Bronchial epithelial cell (primary cell): ENCODE measurements around the gene HS1BP3. TPM values are rescaled to one million over a fixed set of nuclear protein-coding genes. Genes with fewer than 3 reads are reported as not detected.

Experiments
- DNase-seq: peaks from one replicate; pipeline ENCODE4 v3.0.0-alpha.2; 2010; ENCODE audit warnings: low read depth
- FAIRE-seq: peaks from 2 replicates; lab custom pipeline; 2011; peaks lifted over from hg19 to GRCh38; lab: Jason Lieb, UNC
- H3K27me3 ChIP-seq: 2 replicates; pipeline ENCODE4 v1.5.1; 2011; ENCODE audit warnings: low read length; ENCODE audit not compliant: control insufficient read depth, insufficient read depth
- H3K36me3 ChIP-seq: 2 replicates; pipeline ENCODE4 v1.5.1; 2011; ENCODE audit warnings: low read length; ENCODE audit not compliant: control insufficient read depth, insufficient read depth
- H3K4me3 ChIP-seq: 2 replicates; pipeline ENCODE4 v1.5.1; 2011; ENCODE audit warnings: mild to moderate bottlenecking, low read depth, low read length, control low read depth
- total RNA-seq: library from RNA; depleted of rRNA; stranded (reverse); fragments of >200 nt; gene quantifications from 2 replicates; pipeline ENCODE4 v1.2.1, GENCODE V29; 2014
- TF ChIP-seq, protein P1 (sequence below): IDR thresholded peaks from 2 replicates; pipeline ENCODE4 v1.5.1; 2011; ENCODE audit warnings: mild to moderate bottlenecking, moderate library complexity, low read length, control low read depth, inconsistent platforms; ENCODE audit not compliant: insufficient read depth, severe bottlenecking

Gene HS1BP3
- total RNA-seq, 1 donor from 2014 or later, result 27.6 TPM

DNA sequence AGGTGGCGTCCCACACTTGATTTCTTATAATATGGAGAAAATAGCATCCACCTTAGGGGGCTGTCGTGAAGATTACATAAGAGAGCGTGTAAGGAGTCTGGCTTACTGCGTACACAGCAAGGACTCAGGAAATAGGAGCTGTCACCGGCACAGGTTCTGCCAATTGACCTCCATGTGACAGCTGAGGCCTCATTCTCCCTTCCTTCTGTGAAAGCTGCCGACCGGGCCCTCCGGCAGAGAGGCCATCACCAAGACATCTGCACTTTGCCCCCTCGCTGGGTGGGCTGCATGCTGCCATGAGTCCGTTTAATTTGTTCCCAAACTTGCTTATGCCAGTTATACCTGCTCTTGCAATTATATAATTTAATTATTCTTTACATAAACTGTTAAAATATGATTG lies 27.7 kb downstream of the HS1BP3 start:
- TF ChIP-seq, protein P1, sequence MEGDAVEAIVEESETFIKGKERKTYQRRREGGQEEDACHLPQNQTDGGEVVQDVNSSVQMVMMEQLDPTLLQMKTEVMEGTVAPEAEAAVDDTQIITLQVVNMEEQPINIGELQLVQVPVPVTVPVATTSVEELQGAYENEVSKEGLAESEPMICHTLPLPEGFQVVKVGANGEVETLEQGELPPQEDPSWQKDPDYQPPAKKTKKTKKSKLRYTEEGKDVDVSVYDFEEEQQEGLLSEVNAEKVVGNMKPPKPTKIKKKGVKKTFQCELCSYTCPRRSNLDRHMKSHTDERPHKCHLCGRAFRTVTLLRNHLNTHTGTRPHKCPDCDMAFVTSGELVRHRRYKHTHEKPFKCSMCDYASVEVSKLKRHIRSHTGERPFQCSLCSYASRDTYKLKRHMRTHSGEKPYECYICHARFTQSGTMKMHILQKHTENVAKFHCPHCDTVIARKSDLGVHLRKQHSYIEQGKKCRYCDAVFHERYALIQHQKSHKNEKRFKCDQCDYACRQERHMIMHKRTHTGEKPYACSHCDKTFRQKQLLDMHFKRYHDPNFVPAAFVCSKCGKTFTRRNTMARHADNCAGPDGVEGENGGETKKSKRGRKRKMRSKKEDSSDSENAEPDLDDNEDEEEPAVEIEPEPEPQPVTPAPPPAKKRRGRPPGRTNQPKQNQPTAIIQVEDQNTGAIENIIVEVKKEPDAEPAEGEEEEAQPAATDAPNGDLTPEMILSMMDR, result no peak

DNA sequence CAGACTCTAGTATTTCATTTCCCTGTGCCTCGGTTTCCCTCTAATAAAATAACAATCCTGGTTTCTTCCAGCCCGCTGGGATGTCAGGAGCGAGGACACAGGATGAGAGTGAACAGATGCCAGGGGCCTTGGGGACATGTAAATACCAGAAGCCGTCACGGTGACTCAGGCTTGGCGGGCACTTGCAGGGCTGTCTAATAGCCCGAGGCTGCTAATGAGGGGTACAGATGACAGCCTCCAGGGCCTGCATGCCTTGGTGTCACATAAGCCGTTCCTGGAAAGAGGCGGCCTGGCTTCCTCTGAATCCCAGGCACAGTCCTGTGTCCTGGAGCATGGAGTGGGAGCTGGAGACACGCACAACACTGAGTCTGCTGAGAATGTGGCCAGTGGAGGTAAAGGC lies 28.2 kb downstream of the HS1BP3 start:
- Histone ChIP-seq H3K36me3 (peaks cover 7% of the 10 kb centered on the region), H3K4me3 (no peak overlapping the region), H3K27me3 (no peaks in the 10 kb centered on the region)
- no peak for DNase-seq
- TF ChIP-seq, protein P1, result no peak
- FAIRE-seq, result no peak

More for the DNA sequence above, 27.7 kb downstream of the HS1BP3 start:
- FAIRE-seq (no peak), DNase-seq (no peak)
- H3K27me3 ChIP-seq, result no peaks in the 10 kb centered on the region
- no peak overlapping the region for H3K4me3 ChIP-seq
- H3K36me3 ChIP-seq, result peaks cover 7% of the 10 kb centered on the region

DNA sequence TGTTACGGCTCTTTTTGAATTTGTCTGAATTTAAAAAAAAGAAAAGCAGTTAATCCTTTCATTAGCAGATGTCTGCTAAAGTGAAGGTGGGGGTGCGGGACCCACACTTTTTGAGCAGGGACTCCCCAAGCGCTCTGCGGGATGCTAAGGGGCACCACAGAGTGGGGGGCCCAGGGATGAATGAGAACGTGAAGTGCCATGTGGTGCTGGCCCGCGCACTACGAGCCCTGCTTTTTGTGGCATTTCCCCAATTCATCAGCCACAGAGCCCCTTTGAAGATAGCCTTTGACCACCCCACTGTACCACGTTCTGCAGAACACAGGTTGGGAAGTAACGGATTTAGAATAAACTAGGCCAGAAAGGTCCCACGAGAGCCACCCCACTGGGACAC lies 28.6 kb downstream of the HS1BP3 start:
- TF ChIP-seq, protein P1, result no peak
- H3K27me3 ChIP-seq, result no peaks in the 10 kb centered on the region
- H3K4me3 ChIP-seq, result no peak overlapping the region
- FAIRE-seq (no peak), DNase-seq (no peak)
- peaks cover 7% of the 10 kb centered on the region for H3K36me3 ChIP-seq

DNA sequence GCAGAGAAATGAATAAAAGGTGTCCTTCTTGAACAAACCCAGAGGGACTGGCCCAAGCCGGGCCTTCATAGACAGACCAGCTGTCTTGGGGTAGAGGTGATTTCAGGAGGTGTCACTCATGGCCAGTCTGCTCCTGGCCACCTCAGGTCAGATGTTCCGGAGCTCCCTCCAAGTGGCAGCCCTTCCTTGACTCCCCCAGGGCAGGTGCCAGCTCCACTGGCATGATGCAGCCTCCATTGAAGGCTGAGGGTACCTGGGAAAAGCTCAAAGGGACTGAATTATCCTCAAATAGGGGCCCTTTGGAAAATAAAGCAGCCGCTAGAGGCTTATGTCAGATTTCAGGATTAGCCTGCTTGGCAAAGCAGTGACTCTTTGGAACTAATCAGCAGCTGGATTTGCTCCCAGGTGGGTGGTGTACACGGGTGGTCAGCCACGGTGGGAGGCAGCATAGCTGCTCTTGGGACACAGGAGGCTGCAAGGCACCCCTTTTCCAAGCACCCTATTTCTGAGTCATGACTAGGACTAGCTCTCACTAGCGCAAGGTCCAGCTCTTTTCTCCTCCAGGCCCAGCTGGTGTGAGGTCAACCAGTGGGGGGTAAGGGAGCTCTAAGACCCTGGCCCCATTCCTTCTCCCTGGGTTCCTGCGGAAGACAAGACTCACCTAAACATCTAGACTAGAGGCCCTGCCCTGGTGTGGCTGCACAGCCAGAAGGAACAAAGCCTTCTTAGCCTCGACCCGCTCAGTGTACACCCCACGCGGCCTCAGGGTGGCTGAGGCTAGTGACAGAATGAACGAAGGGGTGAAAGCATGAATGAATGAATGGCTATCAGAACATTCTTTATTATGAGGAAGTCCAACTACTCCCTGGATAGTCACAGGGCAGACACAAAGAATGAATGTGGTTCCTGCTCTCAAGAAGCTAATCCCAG lies 29.3 kb downstream of the HS1BP3 start:
- no peak for DNase-seq

DNA sequence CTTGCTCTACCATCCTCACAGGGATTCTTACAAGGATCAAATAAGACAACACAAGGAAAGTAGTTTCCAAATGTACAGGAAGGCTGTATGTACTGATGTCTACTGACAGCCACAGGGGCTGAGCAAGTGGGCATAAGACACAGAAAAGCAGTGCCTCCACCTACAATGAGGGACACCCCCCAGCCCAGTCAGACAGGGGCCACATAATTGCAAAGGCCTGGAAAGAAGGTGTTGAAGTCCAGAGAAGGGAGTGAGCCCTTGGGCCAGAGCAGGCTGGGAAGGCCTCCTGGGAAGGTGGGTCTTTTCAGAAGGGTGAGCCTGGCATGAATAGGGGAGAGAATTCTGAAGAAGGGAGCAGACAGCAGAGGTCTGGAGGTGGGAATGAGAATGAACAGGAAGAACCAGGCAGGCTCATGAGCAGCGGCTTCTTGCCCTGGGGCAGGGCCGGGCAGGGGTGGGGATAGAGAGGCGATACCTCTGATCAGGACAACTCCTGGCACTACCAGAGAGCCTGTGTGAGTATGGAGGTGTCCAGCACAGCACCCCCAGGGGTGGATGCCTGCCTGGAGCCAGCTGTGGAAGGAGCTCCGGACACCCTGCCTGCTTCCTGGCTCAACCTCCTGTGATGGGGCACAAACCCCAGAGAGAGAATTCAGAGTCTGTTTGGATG lies 30.1 kb downstream of the HS1BP3 start:
- H3K27me3 ChIP-seq, result no peaks in the 10 kb centered on the region
- DNase-seq (no peak), FAIRE-seq (no peak)
- peaks cover 7% of the 10 kb centered on the region for H3K36me3 ChIP-seq
- no peak overlapping the region for H3K4me3 ChIP-seq
- TF ChIP-seq, protein P1, result no peak

More for the DNA sequence above, 29.3 kb downstream of the HS1BP3 start:
- H3K27me3 ChIP-seq, result no peaks in the 10 kb centered on the region
- H3K36me3 ChIP-seq, result peaks cover 7% of the 10 kb centered on the region
- H3K4me3 ChIP-seq, result no peak overlapping the region
- FAIRE-seq, result no peak
- TF ChIP-seq, protein P1, result no peak
